ENCODE measurements around the gene WWOX. TPM values are rescaled to one million over a fixed set of nuclear protein-coding genes. Genes with fewer than 3 reads are reported as not detected.

WWOX gene
- total RNA-seq, 1 donor = 8.2 TPM

DNA sequence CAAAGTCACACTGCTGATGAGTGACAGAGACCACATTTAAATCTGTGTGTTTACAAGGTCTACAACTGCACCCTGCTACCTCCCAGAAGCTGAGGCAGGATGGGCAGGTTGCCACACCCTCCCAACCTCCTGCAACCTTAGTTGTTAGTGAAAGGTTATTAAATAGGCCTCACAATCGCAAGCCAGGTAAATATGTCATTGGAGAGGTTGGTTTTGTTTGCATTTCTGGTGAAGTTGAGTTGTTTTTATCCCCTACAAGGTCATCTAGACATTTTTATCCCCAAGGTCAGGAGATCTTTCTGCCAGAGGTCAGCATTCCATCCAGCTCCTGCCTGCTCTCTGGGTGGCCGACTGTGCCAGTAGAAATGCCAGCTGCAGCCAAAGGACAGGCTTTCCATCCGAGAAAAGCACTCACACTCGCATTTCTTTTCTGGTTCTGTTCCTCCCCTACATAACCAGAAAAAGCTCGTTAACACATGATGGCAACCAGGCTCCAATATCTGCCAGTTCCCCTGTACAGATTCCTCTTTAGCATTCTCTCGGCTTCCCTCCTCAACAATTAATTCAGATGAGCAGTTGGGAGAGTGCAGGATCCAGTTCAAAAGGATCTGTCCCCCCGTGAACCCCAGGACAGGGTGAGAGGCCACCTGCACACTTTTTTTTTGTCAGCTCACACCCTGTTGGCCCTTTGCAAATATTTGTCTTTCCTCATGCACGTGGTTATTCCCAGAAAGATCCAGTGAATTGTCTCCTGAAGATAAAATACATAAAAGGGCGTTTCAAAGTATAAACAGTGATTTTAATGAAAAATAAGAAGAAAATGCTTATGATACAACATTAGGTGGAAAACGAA is 938.3 kb downstream of the WWOX start:
- TF ChIP-seq, protein P1, sequence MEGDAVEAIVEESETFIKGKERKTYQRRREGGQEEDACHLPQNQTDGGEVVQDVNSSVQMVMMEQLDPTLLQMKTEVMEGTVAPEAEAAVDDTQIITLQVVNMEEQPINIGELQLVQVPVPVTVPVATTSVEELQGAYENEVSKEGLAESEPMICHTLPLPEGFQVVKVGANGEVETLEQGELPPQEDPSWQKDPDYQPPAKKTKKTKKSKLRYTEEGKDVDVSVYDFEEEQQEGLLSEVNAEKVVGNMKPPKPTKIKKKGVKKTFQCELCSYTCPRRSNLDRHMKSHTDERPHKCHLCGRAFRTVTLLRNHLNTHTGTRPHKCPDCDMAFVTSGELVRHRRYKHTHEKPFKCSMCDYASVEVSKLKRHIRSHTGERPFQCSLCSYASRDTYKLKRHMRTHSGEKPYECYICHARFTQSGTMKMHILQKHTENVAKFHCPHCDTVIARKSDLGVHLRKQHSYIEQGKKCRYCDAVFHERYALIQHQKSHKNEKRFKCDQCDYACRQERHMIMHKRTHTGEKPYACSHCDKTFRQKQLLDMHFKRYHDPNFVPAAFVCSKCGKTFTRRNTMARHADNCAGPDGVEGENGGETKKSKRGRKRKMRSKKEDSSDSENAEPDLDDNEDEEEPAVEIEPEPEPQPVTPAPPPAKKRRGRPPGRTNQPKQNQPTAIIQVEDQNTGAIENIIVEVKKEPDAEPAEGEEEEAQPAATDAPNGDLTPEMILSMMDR (IDR thresholded peaks at IDR 0.05; ENCODE audit: insufficient read depth, low read depth, low read length) = no peak
- no peak for DNase-seq (ENCODE audit: low read depth)
- H3K4me3 ChIP-seq (ENCODE audit: low read depth, low read length) = no peak overlapping the region

DNA sequence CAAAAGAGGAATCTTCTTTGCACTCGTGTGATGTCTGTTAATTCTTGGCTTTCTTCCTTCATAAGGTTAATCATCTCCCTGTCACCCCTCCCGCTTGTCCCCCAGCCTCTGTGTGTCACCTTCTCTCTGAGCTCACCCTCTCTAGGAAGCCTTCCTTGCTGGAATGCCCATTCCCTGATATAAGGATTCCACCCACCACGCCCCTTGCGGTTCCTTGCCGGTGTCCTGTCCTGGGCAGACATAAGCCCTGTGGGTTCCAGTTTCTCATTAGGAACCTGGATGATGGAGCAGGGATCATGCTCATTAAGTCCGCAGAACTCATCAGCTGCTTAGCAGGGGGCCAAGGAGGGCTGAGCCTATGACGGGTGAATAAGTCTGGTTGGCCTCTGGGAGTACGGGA is 941.8 kb downstream of the WWOX start:
- no peak overlapping the region for H3K4me3 ChIP-seq (ENCODE audit: low read depth, low read length)
- no peak for DNase-seq (ENCODE audit: low read depth)
- TF ChIP-seq, protein P1 (IDR thresholded peaks at IDR 0.05; ENCODE audit: insufficient read depth, low read depth, low read length) = no peak

DNA sequence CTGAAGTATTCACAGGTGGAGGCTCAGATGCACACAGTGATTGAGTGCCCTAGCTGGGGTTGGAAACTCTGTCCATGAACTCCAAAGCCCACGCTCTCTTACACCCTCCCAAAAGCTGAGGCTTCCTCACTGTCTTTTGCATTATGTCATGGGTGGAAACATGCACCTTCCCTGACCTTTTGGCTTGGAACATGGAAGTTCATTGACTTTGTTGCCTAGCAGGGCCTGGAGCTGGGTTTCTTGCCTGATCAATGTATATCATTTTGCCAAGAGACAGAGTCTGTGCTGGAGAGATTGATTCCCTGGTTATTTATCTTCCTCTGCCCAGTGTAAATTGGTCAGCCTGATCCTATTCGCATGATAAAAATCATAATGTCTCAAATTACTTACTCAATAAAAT is 942.7 kb downstream of the WWOX start:
- TF ChIP-seq, protein P1 (IDR thresholded peaks at IDR 0.05; ENCODE audit: insufficient read depth, low read depth, low read length) = no peak
- no peak overlapping the region for H3K4me3 ChIP-seq (ENCODE audit: low read depth, low read length)
- no peak for DNase-seq (ENCODE audit: low read depth)

DNA sequence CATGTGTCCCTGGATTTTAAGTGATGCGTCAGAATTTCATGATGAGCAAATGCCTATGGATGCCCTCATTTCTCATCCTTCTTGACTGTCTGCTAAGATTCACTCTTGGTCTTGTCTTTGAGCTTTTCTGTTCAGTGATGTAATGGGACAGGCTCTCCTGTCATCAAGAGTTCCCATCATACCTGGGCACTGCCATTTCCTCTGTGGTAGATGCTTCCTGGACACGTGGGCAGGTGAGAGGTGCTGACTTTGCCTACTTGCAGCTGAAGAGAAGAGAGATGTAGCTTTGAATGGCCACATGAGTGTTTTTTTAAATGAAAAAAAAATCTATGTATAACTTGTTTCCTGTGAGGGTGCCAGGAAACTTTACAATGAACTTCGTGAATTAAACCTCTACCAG is 943.4 kb downstream of the WWOX start:
- TF ChIP-seq, protein P1 (IDR thresholded peaks at IDR 0.05; ENCODE audit: insufficient read depth, low read depth, low read length) = no peak
- no peak for DNase-seq (ENCODE audit: low read depth)
- no peak overlapping the region for H3K4me3 ChIP-seq (ENCODE audit: low read depth, low read length)

DNA sequence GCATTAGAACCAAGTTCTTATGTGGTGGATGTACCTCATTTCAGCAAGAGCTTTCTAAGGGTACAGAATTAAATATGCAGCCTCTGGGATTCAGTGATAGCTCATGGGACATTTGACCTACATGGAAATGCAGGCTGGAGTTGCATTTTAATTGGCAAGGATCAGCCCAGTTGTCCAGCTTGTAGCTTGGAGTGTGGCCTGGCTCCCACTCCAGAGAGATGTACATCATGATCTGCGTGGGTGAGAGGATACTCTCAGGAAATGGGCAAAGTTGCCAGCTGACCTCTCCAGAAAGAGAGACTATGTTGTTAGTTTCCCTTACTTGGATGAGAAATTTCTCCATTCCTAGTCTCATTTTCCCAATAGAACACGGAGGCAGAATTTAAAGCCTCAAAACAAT is 945.7 kb downstream of the WWOX start:
- H3K4me3 ChIP-seq (ENCODE audit: low read depth, low read length) = no peak overlapping the region
- no peak for DNase-seq (ENCODE audit: low read depth)
- TF ChIP-seq, protein P1 (IDR thresholded peaks at IDR 0.05; ENCODE audit: insufficient read depth, low read depth, low read length) = no peak

DNA sequence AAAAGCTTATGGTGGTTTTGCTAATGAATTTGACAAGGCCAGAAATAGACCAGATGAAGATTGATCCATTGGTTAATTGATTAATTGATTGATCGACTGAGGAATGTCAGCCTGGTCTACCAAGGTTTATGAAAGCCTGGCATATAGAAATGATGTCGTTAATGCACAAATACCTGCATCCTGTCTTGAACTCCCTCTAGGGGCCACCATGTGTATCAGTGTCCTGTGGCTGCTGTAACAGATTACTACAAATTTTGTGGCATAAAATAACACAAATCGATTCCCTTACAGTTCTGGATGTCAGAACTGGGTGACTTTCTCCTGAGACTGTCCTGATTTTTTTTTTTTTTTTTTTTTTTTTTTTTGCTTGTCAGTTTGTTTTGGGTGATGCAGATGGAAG is 947.9 kb downstream of the WWOX start:
- TF ChIP-seq, protein P1 (IDR thresholded peaks at IDR 0.05; ENCODE audit: insufficient read depth, low read depth, low read length) = peak; percentile 38

More for the DNA sequence above, 947.9 kb downstream of the WWOX start:
- H3K4me3 ChIP-seq (ENCODE audit: low read depth, low read length) = no peak overlapping the region
- DNase-seq (ENCODE audit: low read depth) = no peak
